NCI-H2171 treated with DMSO at 0.1 percent for 48 hours (cell line): Measurements from ENCODE around the gene UCN2.
A peak's percentile ranks its signal among the peaks of the same experiment; 100 is the strongest.
"Not testable (repeated sequence)": the region's sequence is repeated elsewhere in the genome, so short reads cannot be mapped to it uniquely, and the experiment has no call there.

ENCODE experiments used
- DNase-seq: peaks from one replicate; lab custom pipeline; 2025; lab: John Stamatoyannopoulos, UW

Gene UCN2

DNA sequence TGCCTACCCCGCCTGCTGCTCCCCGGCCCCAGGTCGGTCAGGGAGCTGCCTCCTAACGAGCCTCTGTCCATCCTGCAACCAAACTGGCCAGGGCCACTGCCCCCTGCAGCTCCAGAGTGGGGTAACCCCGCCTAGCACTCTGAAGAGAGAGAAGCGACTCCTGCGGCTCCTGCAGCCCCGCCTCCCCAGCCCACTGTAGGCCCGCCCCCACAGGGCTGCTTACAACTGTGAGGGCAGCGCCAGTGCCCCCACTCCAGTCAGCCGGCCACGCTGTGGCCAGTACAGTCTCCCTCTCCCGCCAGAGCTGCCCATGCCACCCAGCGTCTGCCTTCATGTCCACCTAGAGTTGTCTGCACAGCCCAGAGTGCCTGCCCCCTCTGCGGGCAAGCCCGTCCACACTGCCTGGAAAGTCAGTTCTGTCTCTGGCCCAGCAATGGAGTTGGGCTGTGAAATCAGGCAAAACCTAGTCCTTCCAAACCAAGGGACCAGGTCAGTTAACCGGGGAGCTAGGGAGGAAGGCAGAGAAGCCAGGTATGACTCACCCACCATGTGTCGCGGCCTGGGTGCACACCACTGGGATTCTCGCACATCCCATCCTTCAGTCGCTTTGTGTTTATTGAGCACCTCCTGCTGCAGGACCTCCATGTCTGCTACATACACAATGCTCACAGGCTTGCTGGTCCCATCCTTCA lies 2.4 kb downstream of the UCN2 start:
- no peak for DNase-seq

DNA sequence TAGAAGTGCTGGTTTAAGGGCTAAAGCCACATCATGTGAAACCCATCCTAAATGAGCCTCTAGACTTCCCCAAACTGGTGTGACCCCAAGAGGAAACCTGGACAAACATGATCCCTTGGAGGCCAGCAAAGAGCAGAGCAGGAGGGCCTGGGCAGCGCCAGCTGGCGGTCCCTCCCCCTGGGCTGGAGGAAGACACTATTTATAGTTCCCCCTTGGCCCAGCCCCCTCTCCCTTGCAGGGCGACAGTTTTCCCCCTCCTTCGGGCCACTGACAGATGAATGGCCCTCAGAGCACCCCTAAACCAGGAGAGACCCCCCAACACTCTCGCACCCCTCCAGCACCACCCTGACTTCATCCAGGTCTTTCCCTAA lies 2.9 kb downstream of the UCN2 start:
- DNase-seq, result no peak

DNA sequence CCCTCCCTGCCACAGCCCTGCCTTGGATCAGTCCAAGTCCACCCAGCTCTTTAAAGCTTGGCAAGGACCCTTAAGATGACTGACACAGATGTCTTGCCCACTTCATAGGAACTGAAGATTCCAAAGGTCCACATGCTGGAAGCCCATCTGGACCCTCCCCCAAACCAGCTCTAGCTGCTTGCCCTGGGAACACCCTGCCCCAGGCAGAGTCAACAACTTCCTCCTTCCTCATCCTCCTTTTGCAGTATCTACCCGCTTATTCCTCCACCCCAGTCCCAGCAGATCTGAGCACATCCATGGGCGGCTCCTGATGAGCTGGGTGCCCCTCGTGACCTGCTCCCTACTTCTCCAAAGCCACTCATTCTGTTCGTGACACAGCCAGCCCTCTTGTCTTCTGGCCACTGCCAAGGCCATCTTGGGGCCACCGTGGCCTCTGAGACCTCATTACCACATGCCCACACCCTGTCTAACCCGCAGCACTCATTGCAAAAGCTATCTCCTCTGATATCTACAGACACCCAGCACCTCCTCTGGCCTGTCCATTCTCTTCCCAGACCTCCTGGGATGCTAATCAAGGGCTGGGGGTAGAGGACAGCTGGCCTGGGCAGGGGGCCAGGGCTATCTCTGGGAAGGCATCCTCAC lies 5.0 kb downstream of the UCN2 start:
- no peak for DNase-seq

DNA sequence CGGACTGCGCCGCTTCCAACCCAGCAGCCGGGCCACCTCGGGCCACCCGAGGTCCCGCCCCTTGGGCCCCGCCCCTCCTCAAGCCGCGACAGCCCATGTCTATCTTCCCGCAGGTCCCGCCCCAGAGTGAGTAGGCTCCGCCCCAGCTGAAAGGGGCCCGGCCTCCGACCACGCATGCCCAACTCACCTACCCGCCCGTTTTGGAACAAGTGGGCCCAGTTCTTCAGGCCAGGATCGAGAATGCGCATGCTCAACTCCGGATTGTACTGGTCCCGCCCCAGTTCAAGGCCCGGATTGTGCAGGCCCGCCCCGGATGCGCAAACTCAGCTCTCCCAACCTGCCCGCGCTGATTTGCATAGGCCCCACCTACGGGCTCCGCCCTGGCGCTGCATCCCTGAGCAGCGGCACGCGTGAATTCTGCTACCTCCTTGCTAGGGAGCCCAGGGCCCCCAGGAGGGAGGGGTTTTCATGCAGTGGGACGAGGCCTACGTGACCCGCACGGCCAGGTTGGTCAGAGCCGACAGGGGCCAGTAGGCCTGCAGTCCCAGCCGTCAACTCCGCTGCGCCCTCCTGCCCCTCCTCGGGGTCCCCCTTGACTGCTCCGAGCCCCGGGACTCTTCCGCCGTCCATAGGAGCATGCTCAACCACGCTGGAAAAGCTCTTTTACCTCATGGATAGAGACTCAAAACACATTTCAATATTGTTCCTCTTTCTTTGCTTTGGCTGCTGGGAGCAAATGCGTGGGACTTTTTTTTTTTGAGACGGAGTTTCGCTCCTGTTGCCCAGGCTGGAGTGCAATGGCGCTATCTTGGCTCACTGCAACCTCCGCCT lies 6.6 kb downstream of the UCN2 start, which contains the start of gene PFKFB4:
TSS of gene PFKFB4 (minus strand) at position 8 of the 831 bp plus-strand sequence. CDS start 26 bp downstream, outside the sequence.
- DNase-seq, result peak; percentile 96

DNA sequence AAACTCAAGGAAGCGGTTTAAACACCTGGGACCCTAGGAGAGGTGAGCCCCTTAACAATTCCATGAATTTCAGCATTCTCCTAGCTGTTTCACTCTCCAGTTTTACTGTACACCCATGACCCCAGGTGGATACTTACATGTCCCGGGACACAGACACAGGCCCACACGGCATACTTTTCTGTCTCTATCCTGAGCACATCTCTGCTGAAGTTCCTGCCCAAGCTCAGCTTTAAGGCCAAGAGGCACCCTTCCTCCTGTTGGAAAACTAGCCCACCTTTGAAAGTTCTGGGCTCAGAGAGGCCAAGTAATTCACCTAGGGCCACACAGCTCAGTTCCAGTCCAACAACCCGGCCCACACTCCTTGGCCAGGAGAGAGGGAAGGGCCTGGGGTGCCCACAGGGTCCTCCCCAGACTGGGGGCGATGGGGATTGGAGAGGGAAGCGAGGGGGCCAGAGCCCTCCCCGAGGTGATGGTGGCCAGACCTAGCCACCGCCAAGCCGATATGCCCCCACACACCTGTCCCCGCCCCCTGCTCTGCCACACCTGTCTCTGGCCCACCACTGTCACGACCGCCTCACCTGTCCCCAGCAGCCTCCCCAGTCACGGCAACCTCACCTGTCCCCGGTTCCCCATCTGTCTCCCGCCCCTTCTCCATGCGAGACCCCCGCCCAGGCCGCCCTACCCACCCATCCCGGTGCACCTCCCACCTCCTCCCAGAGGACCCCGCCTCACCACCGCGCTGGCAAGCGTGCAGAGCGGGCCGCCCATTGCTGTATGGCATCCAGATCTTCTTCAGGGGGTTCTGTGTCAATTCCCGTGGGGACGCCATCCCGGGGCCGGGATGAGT lies 7.4 kb downstream of the UCN2 start:
- no peak for DNase-seq

DNA sequence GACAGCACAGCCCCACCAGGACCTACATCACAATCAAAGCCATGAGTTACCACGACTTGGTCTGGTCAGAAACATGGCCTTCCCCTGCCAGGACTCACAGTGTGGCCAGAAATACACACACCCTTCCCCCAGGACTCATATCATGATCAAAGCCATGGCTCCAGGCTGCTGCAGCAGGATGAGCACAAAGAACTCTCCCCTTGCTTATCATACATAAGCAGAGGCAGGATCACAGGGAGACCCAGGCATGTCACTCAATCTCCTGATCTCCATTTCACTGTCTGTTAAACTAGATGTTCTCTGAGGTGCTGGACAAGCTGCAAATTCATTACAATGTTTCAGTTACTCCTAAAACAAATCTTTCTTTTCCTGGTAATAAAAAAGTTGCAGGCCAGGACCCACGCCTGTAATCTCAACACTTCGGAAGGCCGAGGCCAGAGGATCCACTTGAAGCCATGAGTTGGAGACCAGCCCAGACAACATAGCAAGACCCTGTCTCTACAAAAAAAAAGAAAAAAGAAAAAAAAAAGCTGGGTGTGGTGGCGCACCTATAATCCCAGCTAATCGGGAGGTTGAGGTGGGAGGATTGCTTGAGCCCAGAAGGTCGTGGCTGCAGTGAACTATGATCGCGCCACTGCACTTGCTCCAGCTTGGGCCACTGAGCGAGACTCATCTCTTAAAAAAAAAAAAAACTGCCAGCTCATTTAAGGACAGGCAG lies 8.2 kb downstream of the UCN2 start:
- no peak for DNase-seq

DNA sequence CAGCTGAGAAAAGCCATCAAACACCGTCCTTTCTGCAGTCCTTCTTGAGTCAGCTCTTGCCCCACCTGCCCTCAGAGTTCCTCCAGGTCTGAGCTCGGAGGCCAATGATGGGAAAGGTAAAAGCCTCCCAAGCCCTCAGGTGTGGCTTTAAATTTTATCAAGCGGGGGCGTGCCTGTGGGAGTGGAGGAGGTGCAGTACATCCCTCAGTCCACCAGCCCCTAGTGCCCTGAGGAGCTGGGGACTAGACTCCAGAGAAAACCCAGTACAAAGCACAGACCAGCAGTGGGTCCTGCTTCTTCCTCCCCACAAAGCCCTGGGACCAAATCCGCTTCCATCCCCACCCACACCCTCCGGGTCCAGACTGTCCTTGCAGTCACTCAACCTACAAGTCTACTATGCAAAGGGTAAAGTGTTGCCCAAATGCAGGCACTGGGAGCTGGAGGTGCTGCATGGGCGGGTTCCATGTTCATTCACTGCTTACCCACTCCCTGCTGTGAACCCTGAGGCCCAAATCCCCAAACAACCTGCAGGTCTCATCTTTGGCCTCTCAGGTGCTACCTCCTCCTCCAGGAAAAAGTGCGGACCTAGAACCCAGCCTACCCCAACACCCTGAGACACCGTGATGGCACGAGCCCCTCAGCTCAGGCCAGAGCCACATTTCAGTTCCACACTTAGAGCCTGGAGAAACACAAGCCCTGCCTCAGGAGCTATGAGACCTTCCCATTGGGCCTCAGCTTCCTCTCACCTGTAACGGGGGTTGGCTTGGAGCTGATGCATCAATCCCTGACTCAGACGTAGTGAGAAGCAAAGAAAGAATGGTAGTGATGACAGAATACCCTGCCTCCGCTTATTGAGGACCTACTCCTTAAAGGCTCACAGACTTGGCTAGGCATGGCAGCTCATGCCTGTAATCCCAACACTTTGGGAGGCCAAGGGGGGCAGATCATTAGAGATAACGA lies 9.4 kb downstream of the UCN2 start:
- DNase-seq, result no peak

DNA sequence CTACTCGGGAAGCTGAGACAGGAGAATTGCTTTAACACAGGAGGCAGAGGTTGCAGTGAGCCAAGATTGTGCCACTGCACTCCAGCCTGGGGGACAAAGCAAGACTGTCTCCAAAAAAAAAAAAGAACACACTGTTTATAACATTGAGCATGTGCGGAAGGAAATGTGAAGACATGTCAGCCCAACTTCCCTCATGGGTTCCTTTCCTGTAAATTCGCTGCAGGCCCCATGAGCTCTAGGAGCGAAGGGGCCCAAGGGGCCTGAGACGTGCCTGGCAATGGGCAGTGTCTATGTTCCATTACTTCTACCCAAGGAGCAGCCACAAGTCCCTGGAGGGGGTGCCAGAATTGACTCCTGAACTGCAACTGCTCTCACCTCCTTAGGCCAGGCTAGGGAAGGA lies 10.2 kb downstream of the UCN2 start:
- no peak for DNase-seq

DNA sequence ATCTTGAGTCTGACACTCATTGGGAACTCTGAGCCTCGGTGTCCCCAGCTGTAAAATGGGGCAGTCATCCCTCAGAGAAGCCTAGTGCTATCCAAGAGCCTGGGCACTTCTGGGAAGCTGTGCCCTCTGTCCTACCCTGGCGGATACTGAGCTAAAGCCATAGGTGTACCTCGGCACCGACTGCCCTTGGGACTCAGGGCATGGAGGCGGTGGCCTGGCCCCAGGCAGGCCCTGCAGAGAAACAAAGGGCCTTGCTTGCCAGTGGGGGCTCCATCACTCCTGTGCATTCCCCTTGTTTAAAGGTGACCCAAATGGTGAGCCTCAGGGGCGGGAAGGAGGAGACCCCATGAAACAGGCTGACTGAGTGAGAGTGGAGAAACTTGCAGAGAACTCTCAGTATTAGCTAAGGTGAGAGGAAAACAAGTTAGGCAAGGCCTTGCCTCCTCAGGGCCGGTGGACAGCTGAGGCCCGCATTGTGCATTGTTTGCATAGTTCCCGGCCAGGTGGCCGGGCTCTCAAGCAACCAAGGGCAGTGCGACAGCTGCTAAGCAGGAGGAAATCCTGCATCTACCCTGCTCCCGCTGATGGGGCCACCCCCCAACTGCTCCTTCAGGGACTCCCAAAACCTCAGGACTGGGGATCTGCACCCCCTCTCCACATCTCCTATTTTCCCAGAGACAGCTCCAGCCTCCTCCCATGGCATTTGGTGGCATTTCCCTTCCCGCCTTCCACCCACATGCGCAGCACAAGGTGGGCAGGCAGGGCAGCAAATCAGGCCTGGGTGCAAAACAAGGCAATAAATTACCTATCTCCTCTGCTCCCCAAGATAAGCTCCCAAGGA lies 11.2 kb downstream of the UCN2 start:
- no peak for DNase-seq

DNA sequence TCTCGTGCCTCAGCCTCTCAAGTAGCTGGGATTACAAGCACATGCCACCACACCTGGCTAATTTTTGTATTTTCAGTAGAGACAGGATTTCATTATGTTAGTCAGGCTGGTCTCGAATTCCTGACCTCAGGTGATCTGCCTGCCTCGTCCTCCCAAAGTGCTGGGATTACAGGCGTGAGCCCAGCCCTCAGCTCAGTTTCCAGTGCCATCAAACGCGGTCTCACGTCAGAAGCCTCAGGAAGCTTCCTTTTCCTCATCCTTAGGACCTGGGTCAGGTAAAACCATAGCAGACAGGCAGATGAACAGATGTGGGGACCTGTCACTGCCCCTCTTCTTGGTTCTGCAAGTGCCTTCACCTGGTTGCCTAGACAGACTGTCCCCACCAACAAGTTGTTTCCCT lies 11.9 kb downstream of the UCN2 start:
- not testable (repeated sequence) for DNase-seq

DNA sequence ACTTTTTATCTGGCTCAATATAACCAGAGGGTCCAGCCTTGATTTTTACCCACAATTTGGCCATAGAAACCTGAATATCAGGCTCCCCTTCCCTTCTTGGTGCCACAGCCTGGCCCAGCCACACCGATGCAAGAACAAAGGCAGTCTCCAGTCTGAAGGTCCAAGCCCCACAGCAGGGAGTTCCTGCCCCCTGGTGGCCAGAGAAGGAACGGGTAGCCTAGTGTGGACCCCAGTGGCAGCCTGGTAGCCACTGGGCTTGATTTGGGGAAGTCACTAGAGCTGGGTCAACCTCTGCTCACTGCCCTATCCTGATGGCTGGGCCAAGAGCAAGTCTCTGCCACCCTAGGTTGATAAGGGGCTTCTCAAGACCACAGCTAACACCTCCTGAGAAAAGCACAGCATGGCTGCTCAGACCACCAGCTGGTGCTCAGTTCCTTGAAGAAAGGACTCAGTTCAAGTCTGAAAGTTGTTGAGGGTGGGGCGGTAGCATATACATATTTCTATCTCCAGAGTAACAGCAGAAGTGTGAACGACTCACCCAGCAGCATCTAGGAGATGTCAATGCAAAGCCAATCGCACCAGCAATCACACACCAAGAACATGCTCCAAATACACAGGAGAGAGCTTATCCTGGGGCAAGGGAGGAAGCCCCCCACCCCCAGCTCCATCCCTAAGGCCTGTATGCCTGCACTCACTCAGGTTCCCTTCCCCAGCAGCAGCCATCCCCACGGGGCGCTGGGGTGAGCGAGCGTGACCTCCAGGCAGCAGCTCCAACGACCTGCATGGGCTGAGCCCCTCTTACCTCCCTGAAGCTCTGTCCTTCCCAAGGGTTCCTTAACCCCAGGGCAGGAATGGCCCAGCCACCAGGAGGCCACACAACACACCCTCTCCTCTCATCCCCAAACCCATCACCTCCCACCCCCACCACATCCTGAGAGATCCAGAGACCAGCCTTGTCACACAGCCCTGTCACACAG lies 14.6 kb downstream of the UCN2 start:
- DNase-seq, result peak; percentile 29

DNA sequence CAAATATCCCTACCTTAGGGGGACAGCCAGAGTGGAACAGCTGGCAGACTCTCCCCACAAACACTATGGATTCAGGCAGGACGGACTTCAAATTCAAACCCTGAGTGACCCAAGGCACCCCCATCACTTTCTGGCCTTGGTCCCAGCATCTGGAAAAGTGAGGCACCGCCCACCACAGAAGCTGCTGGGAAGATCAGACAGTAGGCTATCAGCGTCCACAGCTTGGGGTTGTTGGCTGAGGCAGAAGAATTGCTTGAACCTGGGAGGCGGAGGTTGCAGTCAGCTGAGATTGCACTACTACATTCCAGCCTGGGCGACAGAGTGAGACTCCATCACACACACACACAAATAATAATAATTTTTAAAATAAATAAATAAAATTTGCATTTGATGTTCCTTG lies 15.5 kb downstream of the UCN2 start:
- DNase-seq, result no peak

DNA sequence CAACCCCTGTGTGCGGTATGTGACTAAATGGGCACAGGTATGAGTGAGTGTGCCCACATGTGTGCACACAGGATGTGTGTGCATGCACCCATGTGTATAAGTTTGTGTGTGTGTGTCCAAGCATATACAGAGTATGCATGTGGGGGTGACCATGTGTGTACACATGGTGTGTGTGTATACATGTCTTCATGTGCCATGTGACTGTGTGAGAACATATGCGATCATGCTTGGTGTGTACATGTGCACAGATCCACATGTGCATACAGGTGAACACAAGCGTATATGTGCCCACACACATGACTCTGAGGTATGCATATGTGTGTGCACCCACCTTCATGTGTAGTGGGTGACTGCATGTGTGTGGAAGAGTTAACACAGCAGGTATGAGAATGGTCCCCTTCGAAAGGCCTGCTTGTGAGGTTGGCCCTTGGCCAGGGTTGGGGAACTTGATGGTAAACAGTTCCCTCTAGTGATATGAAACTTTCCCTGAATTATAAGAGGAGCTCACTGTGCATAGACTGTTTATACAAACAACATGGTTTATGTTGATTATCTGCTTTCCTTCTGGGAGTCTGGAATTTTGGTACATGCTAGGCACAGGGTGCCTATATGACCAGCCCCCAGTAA lies 17.3 kb downstream of the UCN2 start:
- no peak for DNase-seq

DNA sequence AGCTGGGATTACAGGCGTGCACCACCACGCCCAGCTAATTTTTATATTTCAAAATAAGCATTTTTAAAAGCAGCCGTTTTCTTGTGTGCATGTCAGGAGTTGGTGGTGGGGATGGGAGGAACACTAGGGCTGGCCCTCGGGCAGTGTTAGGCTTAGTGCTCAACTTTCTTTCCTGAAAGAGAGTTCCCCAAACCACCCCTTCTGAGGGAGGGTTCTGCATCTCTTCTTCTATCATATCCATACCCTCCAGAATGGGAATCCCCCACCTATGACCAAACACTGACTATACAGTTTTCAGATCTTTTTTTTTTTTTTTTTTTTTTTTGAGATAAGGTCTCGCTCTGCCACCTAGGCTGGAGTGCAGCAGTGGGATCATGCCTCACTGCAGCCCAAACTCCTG lies 19.4 kb downstream of the UCN2 start:
- no peak for DNase-seq

DNA sequence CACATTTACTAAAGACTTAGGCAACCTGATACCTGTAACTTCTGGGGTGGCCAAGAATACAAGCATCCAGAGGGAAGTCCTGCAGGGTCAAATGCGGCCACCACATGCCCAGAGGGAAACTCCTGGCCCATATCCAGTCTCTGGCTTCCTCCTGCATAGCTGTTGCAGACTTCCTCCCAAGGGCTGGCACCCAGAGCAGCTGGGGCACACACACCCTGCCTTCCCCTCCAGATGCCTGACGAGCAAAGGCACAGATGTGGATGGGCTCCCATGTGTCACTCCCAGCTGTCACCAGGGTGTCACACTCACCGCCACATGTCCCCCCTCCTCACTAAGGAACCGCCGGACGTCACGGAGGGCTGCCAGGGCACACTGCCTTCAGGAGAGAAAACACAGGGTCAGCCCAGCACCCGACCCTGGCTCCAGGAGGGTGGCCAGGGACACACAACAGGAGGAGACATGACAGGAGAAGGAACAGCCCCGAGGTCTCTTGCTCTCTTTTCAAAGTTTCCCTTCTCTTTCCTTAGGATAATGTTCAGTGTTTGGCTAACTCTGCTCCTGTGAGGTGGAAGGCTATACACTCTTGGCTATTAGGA lies 20.2 kb downstream of the UCN2 start:
- peak; percentile 64 for DNase-seq

DNA sequence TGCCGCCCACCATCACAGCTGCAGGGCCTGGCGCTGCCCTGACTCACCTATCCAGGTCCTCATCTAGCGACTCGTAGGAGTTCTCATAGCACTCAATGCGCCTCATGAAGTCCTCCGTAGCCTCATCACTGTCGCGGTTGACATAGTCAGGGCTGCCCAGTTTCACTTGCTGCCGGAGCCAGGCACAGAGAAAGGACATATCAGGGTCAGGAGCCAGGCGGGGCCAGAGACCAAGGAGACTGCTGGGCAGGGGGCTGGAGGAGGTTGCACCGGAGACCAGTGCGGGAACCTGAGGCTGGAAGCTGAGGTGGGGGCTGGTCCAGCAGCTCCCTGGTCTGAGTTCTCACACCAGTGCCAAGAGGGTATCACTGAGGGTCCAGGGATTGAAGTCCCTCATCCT lies 25.1 kb downstream of the UCN2 start:
- DNase-seq, result no peak

DNA sequence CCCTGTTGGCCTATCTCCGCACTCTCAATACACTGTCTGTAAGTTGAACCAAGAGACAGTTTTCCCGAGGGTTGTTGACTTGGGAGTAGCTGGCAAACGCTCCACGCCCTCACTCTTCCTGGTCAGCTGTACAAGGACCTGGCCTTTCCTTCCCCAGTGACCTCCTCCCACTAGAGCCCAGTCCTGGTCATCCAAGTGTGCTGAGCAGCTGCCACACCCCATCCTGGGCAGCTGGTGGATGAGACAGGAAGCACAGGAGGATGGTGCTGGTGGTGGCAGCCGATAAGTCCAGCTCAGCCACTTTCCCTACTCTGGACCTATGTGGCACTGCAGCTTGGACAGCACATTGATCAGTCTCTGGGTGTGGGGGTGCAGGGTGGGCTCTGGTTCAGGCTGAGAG lies 26.8 kb downstream of the UCN2 start:
- no peak for DNase-seq
